Epidermal melanocyte (primary cell): Measurements from ENCODE around the gene EML2.
A peak's percentile ranks its signal among the peaks of the same experiment; 100 is the strongest.
"Not testable (repeated sequence)": the region's sequence is repeated elsewhere in the genome, so short reads cannot be mapped to it uniquely, and the experiment has no call there.

ENCODE experiments used
- DNase-seq: peaks from one replicate; pipeline ENCODE4 v3.0.0; 2011; ENCODE audit warnings: low spot score; ENCODE audit not compliant: insufficient read length

Gene EML2

GRCh38 chr19:45615795-45616703 is 23.1 kb downstream of the EML2 start:
- no peak for DNase-seq

- not testable (repeated sequence) for DNase-seq
These were observed 24.1 kb downstream of the EML2 start for GRCh38 chr19:45615056-45615455.

- peak; percentile 60 for DNase-seq
These were observed 25.1 kb downstream of the EML2 start for GRCh38 chr19:45613926-45614725.

GRCh38 chr19:45608948-45609347 is 30.2 kb downstream of the EML2 start:
- DNase-seq = no peak

- DNase-seq = peak; percentile 84
These were observed 31.8 kb downstream of the EML2 start for GRCh38 chr19:45607071-45608029.

- no peak for DNase-seq
These were observed 37.4 kb downstream of the EML2 start, which contains the start of gene GPR4 for GRCh38 chr19:45601524-45602374. TSS of gene GPR4 (minus strand) at chr19:45602212. CDS start at chr19:45591866, 10,346 bp downstream.

GRCh38 chr19:45601115-45601514 is 38.1 kb downstream of the EML2 start:
- DNase-seq = no peak

- DNase-seq = no peak
These were observed 38.8 kb downstream of the EML2 start for GRCh38 chr19:45600340-45600885.

- DNase-seq = no peak
These were observed 39.9 kb downstream of the EML2 start for GRCh38 chr19:45599286-45599685.

GRCh38 chr19:45598267-45599001 is 40.8 kb downstream of the EML2 start:
- no peak for DNase-seq

- DNase-seq = no peak
These were observed 41.6 kb downstream of the EML2 start for GRCh38 chr19:45597425-45598111.

- DNase-seq = no peak
These were observed 43.4 kb downstream of the EML2 start for GRCh38 chr19:45595814-45596213.

- DNase-seq = no peak
These were observed 45.7 kb downstream of the EML2 start for GRCh38 chr19:45593520-45593919.

- no peak for DNase-seq
These were observed 46.8 kb downstream of the EML2 start for GRCh38 chr19:45592366-45592765.

GRCh38 chr19:45591638-45592005 is 47.6 kb downstream of the EML2 start:
- no peak for DNase-seq

- no peak for DNase-seq
These were observed 48.1 kb downstream of the EML2 start for GRCh38 chr19:45591004-45591637.

- DNase-seq = no peak
These were observed 48.7 kb downstream of the EML2 start for GRCh38 chr19:45590300-45591003.

- no peak for DNase-seq
These were observed 49.4 kb downstream of the EML2 start for GRCh38 chr19:45589768-45590167.
